ENCODE data around the gene GPM6B.
A peak's percentile ranks its signal among the peaks of the same experiment; 100 is the strongest.

DNA sequence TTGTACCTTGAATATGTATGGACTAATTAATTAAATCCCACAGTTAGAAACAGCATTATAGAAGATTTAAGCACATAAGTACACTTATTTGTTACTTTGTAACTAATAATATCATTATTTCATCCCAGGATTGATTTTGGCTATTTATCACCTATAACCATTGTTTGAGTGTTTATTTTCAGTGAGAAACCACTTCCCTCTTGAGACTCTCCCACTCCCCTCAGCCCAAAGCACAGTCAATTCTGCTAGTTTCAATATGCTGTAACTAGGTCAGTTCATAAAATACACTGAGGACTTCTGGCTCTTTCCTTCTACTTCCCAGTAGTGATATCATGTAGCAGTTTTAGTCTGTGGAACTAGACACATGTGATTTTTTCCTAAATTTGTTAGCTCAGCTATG, 66.1 kb downstream of the GPM6B start:
- TF ChIP-seq TAF1 (IDR thresholded peaks at IDR 0.05; ENCODE audit: low read depth, low read length) (no peak), POLR2AphosphoS5 (IDR thresholded peaks at IDR 0.05; ENCODE audit: low read depth, low read length) (no peak), POLR2A (IDR thresholded peaks at IDR 0.05; ENCODE audit: low read depth, low read length) (no peak), SPI1 (IDR thresholded peaks at IDR 0.05; ENCODE audit: low read depth, low read length) (peak; percentile 81), PAX5 (IDR thresholded peaks at IDR 0.05; ENCODE audit: insufficient read depth, low read length, severe bottlenecking) (no peak), POU2F2 (IDR thresholded peaks at IDR 0.05; ENCODE audit: low read depth, low read length) (no peak)
